Skeletal muscle satellite cell (primary cell): Measurements from ENCODE around the gene LATS2.

Experiments
- H3K27me3 ChIP-seq: 2 replicates; pipeline ENCODE4 v1.7.0; 2013; ENCODE audit warnings: low read length; ENCODE audit not compliant: control insufficient read depth, insufficient read depth
- H3K36me3 ChIP-seq: 2 replicates; pipeline ENCODE4 v1.7.0; 2013; ENCODE audit warnings: mild to moderate bottlenecking, control low read depth, low read length; ENCODE audit not compliant: insufficient read depth
- H3K4me1 ChIP-seq: 2 replicates; pipeline ENCODE4 v1.7.0; 2013; ENCODE audit warnings: low read length; ENCODE audit not compliant: control insufficient read depth, insufficient read depth
- H3K4me2 ChIP-seq: 2 replicates; pipeline ENCODE4 v1.7.0; 2013; ENCODE audit warnings: mild to moderate bottlenecking, low read length
- H3K4me3 ChIP-seq: 2 replicates; pipeline ENCODE4 v1.7.0; 2013; ENCODE audit warnings: low read length
- H3K9ac ChIP-seq: 2 replicates; pipeline ENCODE4 v1.7.0; 2013; ENCODE audit warnings: mild to moderate bottlenecking, low read depth, low read length, moderate library complexity
- H3K9me3 ChIP-seq: replicated peaks from 2 replicates; pipeline ENCODE4 v1.7.0; 2013; ENCODE audit warnings: mild to moderate bottlenecking, control low read depth, low read length

Gene LATS2

DNA sequence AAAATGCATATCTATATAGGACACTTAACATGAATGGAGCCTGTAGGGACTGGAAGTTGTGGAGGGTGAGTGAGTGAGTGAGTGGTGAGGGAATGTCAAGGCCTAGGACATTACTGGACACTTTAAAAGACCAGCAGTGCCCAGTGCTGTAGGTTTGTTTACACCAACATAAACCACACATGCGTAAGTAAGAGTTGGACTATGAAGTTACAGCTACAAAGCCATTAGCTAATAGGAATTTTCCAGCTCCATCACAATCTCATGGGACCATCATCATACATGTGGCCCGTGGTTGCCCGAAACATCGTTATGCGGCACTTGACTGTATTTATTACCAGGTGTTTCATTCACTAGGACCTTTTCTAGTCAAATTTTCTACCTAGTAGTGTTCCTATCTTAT is 49.2 kb downstream of the LATS2 start:
- H3K36me3 ChIP-seq, result no peaks in the 10 kb centered on the region
- H3K9me3 ChIP-seq, result no peaks in the 10 kb centered on the region
- peaks cover 51% of the 10 kb centered on the region for H3K4me1 ChIP-seq
- no peaks in the 10 kb centered on the region for H3K27me3 ChIP-seq
- H3K9ac ChIP-seq, result no peak overlapping the region
- H3K4me3 ChIP-seq, result no peak overlapping the region
- H3K4me2 ChIP-seq, result no peak overlapping the region

DNA sequence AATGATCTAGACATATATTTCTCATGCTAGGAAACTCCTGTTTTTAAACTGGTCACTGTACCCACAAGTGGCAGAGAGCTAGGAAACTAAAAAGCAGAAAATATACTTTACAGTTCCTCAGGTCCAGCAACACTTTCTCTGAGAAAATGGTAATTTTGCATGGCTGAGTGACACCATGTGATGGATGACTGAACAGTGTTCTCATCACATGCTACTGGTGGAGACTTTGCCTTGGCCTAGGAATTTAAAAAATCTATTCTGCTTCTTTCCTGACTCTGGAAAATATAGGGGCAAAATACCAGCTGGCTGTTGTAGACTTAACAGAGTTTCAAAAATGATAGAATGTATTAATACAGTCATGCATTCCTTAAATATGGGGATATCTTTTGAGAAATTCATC is 50.0 kb downstream of the LATS2 start:
- H3K27me3 ChIP-seq, result no peaks in the 10 kb centered on the region
- H3K4me2 ChIP-seq, result no peak overlapping the region
- no peak overlapping the region for H3K9ac ChIP-seq
- peaks cover 48% of the 10 kb centered on the region for H3K4me1 ChIP-seq
- no peaks in the 10 kb centered on the region for H3K9me3 ChIP-seq
- H3K4me3 ChIP-seq, result no peak overlapping the region
- no peaks in the 10 kb centered on the region for H3K36me3 ChIP-seq

DNA sequence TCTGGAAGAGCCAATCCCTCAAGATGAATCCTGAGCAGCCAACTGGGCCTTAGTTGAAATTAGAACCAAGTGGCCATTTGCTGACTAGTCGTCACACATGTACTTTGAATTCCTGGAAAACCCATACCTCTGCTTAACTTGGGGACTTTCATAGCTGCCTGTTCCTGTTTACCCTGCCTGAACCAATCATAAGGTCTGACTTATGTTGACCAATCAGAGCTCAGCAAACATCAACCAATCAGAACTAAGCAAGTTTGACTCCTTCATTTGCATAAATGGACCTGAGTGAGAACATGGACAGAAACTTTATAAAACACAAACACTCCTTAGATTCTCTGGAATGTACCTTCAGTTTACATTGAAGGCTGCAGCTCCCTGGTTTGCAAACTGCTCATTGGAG is 50.8 kb downstream of the LATS2 start:
- no peaks in the 10 kb centered on the region for H3K27me3 ChIP-seq
- H3K36me3 ChIP-seq, result no peaks in the 10 kb centered on the region
- peaks cover 44% of the 10 kb centered on the region for H3K4me1 ChIP-seq
- no peaks in the 10 kb centered on the region for H3K9me3 ChIP-seq
- no peak overlapping the region for H3K4me3 ChIP-seq
- no peak overlapping the region for H3K9ac ChIP-seq
- no peak overlapping the region for H3K4me2 ChIP-seq

DNA sequence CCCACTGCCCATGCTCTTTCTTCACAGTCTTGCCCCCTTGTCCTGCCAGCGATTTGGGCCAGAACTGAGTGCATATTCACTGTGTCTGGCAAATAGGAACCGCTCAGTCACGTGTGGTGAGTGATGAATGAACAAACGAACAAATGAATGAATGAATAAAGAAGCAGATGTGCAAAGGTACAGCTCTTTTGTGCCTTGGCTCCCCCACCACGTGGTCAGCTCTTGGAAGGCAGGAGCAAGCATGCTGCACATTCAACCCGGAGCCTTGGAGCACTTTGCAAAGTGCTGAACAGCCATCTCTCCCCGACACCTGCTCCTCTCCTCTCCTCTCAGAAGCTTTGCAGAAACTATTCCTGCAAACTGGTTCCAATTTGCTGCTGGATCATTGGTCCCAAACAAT is 52.4 kb downstream of the LATS2 start:
- peaks cover 3% of the 10 kb centered on the region for H3K36me3 ChIP-seq
- no peak overlapping the region for H3K4me3 ChIP-seq
- peaks cover 34% of the 10 kb centered on the region for H3K4me1 ChIP-seq
- H3K27me3 ChIP-seq, result no peaks in the 10 kb centered on the region
- H3K9me3 ChIP-seq, result no peaks in the 10 kb centered on the region
- no peak overlapping the region for H3K9ac ChIP-seq
- no peak overlapping the region for H3K4me2 ChIP-seq

DNA sequence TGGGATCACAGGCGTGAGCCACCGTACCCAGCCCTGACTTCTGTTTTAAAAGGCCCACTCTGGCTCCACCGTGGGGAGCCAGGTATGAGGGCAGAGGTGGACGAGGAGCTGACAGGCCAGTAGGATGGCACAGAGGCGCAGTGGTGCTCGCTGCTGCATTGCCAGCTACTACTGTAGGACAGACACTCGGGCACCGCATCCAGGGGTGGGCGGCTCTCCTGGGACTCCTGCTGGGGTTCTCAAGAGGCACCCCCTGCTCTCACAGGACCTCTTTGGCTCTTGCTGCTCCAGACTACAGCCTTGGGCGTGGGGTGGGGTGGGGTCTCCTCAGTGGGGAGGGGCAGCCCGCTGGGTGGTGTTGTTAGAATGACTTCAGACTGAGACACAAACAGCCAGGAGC is 53.4 kb downstream of the LATS2 start:
- Histone ChIP-seq H3K27me3 (no peaks in the 10 kb centered on the region), H3K36me3 (peaks cover 3% of the 10 kb centered on the region), H3K9ac (no peak overlapping the region), H3K9me3 (no peaks in the 10 kb centered on the region), H3K4me1 (peaks cover 24% of the 10 kb centered on the region), H3K4me2 (no peak overlapping the region), H3K4me3 (no peak overlapping the region)

DNA sequence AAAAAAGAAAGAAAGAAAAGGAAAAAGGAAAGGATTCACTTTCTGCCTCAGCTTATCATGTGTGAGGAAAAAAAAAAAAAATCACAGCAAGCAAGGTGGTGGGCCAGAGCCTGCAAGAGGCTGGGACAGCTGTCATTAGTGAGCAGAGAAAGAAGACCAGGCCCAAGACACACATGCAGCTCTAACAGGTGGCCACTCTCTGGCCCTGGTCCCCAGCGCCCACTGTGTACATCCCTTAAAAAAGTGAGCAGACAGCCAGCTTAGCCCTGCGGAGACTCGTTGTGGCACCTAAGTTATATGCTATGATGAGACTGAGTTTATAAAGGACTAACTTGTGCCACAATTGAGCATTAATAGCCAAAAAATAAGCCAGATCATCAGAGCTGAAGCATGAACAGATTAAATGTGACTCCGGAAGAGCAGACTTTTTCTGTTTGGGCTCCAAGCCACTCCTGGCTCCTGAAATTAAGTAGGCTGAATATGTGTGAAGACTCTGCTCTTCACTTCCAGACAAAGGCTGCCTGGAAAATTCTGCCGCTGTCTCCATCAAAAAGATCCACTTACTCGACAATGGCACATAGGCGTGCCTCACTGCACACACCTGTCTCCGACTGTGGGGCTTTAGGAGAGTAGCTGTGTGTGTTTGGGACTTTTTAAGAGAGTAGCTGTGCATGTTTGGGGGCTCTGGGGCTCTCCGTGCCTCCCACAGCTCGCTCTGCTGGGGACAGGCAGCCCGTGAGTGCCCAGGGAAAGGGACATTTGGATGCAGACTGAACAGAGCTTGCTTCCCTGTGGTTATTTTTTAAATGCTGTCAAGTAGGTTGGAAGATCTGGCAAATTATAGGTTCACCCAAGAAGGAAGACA is 55.0 kb downstream of the LATS2 start:
- H3K4me2 ChIP-seq, result peak overlapping the region; percentile 11
- no peaks in the 10 kb centered on the region for H3K9me3 ChIP-seq
- peaks cover 4% of the 10 kb centered on the region for H3K36me3 ChIP-seq
- H3K4me1 ChIP-seq, result peaks cover 18% of the 10 kb centered on the region
- no peaks in the 10 kb centered on the region for H3K27me3 ChIP-seq
- H3K4me3 ChIP-seq, result no peak overlapping the region
- no peak overlapping the region for H3K9ac ChIP-seq

DNA sequence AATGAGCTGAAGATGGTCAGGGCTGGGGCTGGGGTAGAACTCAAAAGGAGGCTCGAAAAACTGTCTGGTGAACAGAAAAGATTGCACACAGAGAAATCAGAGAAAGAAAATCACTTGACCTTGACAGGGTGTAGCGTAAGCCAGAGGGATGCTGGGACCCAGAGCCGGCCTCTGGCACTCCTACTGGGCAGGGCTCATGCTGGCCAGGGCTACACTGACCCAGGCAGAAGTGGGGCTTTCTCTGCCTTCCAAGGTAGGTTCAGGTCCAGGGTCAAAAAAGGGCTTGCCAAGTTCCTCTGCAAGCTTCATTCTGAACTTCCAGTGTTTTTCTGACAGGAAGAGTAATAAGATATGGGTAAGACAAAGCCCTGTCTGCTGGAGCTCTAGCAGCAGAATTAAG is 56.2 kb downstream of the LATS2 start:
- no peaks in the 10 kb centered on the region for H3K27me3 ChIP-seq
- H3K4me3 ChIP-seq, result no peak overlapping the region

DNA sequence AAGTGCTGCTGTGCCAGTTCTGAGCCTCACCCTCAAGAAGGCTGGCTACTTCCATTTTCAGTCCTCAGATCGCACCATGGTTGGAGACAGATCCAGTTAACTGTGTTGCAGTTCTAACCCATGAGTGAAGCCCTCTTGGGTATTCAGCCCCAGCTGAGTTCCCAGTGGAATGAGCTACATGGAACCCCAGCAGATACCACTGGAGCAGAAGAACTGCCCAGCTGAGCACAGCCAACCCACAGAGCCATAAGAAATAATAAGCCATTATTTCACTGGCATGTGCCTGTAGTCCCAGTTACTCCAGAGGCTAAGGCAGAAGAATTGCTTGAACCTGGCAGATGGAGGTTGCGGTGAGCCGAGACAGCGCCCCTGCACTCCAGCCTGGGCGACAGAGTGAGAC is 59.9 kb downstream of the LATS2 start:
- Histone ChIP-seq H3K4me2 (no peak overlapping the region), H3K27me3 (no peaks in the 10 kb centered on the region), H3K4me3 (no peak overlapping the region), H3K9me3 (no peaks in the 10 kb centered on the region), H3K9ac (no peak overlapping the region), H3K4me1 (peaks cover 33% of the 10 kb centered on the region), H3K36me3 (peaks cover 13% of the 10 kb centered on the region)

More for the DNA sequence above, 56.2 kb downstream of the LATS2 start:
- Histone ChIP-seq H3K9me3 (no peaks in the 10 kb centered on the region), H3K36me3 (peaks cover 7% of the 10 kb centered on the region), H3K4me1 (peaks cover 13% of the 10 kb centered on the region), H3K4me2 (no peak overlapping the region), H3K9ac (no peak overlapping the region)

DNA sequence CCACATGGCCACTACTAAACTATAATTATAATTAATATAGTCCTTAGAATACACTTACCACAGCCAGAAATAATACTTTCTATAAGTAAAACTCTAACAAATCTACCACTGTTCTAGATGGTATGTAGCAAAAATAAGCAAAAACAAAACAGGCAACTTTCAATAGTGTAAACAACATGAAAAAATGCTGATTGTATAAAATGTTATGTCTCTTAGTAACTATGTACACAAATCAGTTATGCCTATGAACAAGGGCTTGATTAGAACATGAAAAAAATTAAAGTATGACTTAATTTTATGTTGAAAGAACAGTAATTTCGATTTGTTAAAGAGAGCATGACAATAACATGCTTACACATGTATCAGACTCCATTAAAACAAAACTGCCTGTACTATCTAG is 60.7 kb downstream of the LATS2 start:
- no peaks in the 10 kb centered on the region for H3K9me3 ChIP-seq
- no peak overlapping the region for H3K9ac ChIP-seq
- H3K4me3 ChIP-seq, result no peak overlapping the region
- no peak overlapping the region for H3K4me2 ChIP-seq
- no peaks in the 10 kb centered on the region for H3K27me3 ChIP-seq
- H3K4me1 ChIP-seq, result peaks cover 28% of the 10 kb centered on the region
- H3K36me3 ChIP-seq, result peaks cover 14% of the 10 kb centered on the region

DNA sequence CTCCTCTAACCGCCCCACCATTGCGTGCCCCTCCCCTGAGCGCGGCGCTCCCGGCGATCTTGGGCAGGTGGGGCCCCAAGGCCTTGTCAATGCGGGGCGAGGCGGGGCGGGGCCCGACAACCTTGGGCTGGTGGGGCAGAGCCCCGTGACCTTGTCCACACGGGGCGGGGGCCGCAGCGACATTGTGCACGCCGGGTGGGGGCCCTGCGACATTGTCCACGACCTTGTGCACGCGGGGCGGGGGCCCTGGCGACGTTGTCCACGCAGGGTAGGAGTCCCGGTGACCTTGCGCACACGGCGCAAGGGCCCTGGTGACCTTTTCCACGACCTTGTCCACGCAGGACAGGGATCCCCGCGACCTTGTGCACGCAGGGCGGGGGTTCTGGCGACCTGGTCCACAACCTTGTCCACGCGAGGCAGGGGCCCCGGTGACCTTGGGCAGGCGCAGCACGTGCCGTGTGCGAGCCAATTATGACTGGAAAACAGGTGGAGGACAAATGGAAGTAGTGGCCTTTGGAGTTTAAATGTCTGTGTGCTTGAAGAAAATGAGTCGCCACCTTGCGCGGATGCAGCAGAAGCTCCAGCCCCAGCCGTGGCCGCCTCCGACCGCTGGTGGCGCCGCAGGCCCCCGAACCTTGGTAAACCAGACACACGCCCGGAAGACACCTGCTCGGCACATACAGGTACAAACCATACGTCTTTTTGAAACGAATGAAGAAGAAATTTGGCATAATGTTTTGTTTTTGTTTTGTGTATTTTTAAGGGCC is 62.6 kb downstream of the LATS2 start:
- Histone ChIP-seq H3K9ac (peak overlapping the region; percentile 72), H3K4me1 (peaks cover 29% of the 10 kb centered on the region), H3K4me2 (peak overlapping the region; percentile 65)

DNA sequence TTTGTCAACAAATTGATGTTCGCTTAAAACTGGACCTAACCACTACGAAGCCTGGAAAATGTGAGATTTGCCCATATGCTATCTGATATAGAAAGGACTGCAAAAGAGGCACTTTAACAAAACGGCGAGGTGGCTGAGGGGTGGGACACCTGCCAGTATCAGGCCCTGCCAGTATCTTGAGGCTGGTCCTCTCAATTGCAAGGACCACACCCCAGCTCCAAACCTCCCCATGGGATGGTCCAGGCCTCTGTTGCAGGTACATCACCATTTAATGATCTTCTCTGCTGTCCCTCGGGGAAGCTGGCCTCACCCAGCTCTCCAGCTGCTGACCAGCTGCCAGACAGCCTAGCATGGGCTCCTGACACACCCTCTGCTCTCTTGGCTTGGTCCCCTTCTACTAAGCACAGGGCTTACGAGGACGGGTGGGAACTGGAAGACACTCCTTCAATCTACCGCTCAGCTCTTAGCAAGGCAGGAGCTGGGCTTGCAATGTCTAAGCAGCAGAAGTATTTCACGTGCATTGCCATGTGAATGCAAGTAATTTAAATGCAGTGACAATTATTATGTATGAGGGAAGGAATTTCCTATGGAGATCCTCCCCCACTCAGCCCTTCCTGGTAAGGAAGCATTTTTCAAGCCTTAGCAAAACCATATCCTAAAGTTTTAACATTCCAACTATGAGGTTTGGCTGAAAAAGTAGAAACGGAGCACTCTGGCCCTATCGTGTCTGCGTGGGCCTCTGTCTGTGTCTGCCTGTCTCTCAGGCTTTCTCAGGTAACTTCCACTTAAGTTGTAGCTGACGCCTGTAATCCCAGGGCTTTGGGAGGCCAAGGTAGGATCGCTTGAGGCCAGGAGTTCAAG is 63.9 kb downstream of the LATS2 start:
- H3K36me3 ChIP-seq, result peaks cover 25% of the 10 kb centered on the region
- H3K9me3 ChIP-seq, result no peaks in the 10 kb centered on the region
- no peaks in the 10 kb centered on the region for H3K27me3 ChIP-seq
- H3K9ac ChIP-seq, result peak overlapping the region; percentile 72
- H3K4me3 ChIP-seq, result peak overlapping the region; percentile 0
- peaks cover 39% of the 10 kb centered on the region for H3K4me1 ChIP-seq
- H3K4me2 ChIP-seq, result peak overlapping the region; percentile 65

More for the DNA sequence above, 62.6 kb downstream of the LATS2 start:
- no peaks in the 10 kb centered on the region for H3K9me3 ChIP-seq
- H3K4me3 ChIP-seq, result no peak overlapping the region
- no peaks in the 10 kb centered on the region for H3K27me3 ChIP-seq
- peaks cover 25% of the 10 kb centered on the region for H3K36me3 ChIP-seq
